ENCODE results near the gene RANBP3L.

The RANBP3L gene

GRCh38 chr5:36270876-36271575, 30.7 kb downstream of the RANBP3L start:
- H3K27me3 ChIP-seq (ENCODE audit: insufficient read depth, insufficient read length): no peaks in the 10 kb centered on the region
- TF ChIP-seq SUZ12 (IDR thresholded peaks at IDR 0.05; ENCODE audit: extremely low read depth, insufficient read depth, insufficient read length) (no peak), ZNF274 (IDR thresholded peaks at IDR 0.05; ENCODE audit: low read depth, low read length) (no peak), YY1 (IDR thresholded peaks at IDR 0.05; ENCODE audit: insufficient read depth, insufficient read length) (no peak)

GRCh38 chr5:36270175-36270574, 31.5 kb downstream of the RANBP3L start:
- Histone ChIP-seq H3K4me1 (ENCODE audit: insufficient read depth, insufficient read length) (no peaks in the 10 kb centered on the region), H3K36me3 (ENCODE audit: insufficient read depth, insufficient read length, low read length) (no peaks in the 10 kb centered on the region), H3K9me3 (ENCODE audit: insufficient read depth, low read length) (no peaks in the 10 kb centered on the region), H3K4me3 (ENCODE audit: insufficient read length, low read depth) (no peak overlapping the region), H3K27me3 (ENCODE audit: insufficient read depth, insufficient read length) (no peaks in the 10 kb centered on the region), H3K9ac (ENCODE audit: insufficient read length, low read depth) (no peak overlapping the region)
- DNase-seq (ENCODE audit: low read depth, low spot score): no peak
- TF ChIP-seq ZNF274 (IDR thresholded peaks at IDR 0.05; ENCODE audit: low read depth, low read length): no peak
- no peak for TF ChIP-seq YY1 (IDR thresholded peaks at IDR 0.05; ENCODE audit: insufficient read depth, insufficient read length)
- TF ChIP-seq SUZ12 (IDR thresholded peaks at IDR 0.05; ENCODE audit: extremely low read depth, insufficient read depth, insufficient read length): no peak

More at GRCh38 chr5:36270876-36271575, 30.7 kb downstream of the RANBP3L start:
- H3K9ac ChIP-seq (ENCODE audit: insufficient read length, low read depth): no peak overlapping the region
- no peaks in the 10 kb centered on the region for H3K4me1 ChIP-seq (ENCODE audit: insufficient read depth, insufficient read length)
- H3K36me3 ChIP-seq (ENCODE audit: insufficient read depth, insufficient read length, low read length): no peaks in the 10 kb centered on the region
- no peaks in the 10 kb centered on the region for H3K9me3 ChIP-seq (ENCODE audit: insufficient read depth, low read length)
- no peak for DNase-seq (ENCODE audit: low read depth, low spot score)
- no peak overlapping the region for H3K4me3 ChIP-seq (ENCODE audit: insufficient read length, low read depth)

GRCh38 chr5:36269478-36269877, 32.2 kb downstream of the RANBP3L start:
- TF ChIP-seq ZNF274 (IDR thresholded peaks at IDR 0.05; ENCODE audit: low read depth, low read length): no peak
- TF ChIP-seq YY1 (IDR thresholded peaks at IDR 0.05; ENCODE audit: insufficient read depth, insufficient read length): no peak
- no peak for TF ChIP-seq SUZ12 (IDR thresholded peaks at IDR 0.05; ENCODE audit: extremely low read depth, insufficient read depth, insufficient read length)
- Histone ChIP-seq H3K9me3 (ENCODE audit: insufficient read depth, low read length) (no peaks in the 10 kb centered on the region), H3K9ac (ENCODE audit: insufficient read length, low read depth) (no peak overlapping the region), H3K4me3 (ENCODE audit: insufficient read length, low read depth) (no peak overlapping the region), H3K4me1 (ENCODE audit: insufficient read depth, insufficient read length) (no peaks in the 10 kb centered on the region), H3K36me3 (ENCODE audit: insufficient read depth, insufficient read length, low read length) (no peaks in the 10 kb centered on the region), H3K27me3 (ENCODE audit: insufficient read depth, insufficient read length) (no peaks in the 10 kb centered on the region)
- DNase-seq (ENCODE audit: low read depth, low spot score): no peak

- no peaks in the 10 kb centered on the region for H3K36me3 ChIP-seq (ENCODE audit: insufficient read depth, insufficient read length, low read length)
- no peak overlapping the region for H3K9ac ChIP-seq (ENCODE audit: insufficient read length, low read depth)
- no peak for DNase-seq (ENCODE audit: low read depth, low spot score)
- no peak overlapping the region for H3K4me3 ChIP-seq (ENCODE audit: insufficient read length, low read depth)
- no peaks in the 10 kb centered on the region for H3K9me3 ChIP-seq (ENCODE audit: insufficient read depth, low read length)
- H3K4me1 ChIP-seq (ENCODE audit: insufficient read depth, insufficient read length): no peaks in the 10 kb centered on the region
- TF ChIP-seq ZNF274 (IDR thresholded peaks at IDR 0.05; ENCODE audit: low read depth, low read length) (no peak), SUZ12 (IDR thresholded peaks at IDR 0.05; ENCODE audit: extremely low read depth, insufficient read depth, insufficient read length) (no peak), YY1 (IDR thresholded peaks at IDR 0.05; ENCODE audit: insufficient read depth, insufficient read length) (no peak)
- H3K27me3 ChIP-seq (ENCODE audit: insufficient read depth, insufficient read length): no peaks in the 10 kb centered on the region
Measured at GRCh38 chr5:36267905-36268304, 33.8 kb downstream of the RANBP3L start.

GRCh38 chr5:36264202-36264760, 37.4 kb downstream of the RANBP3L start:
- Histone ChIP-seq H3K36me3 (ENCODE audit: insufficient read depth, insufficient read length, low read length) (no peaks in the 10 kb centered on the region), H3K4me1 (ENCODE audit: insufficient read depth, insufficient read length) (no peaks in the 10 kb centered on the region), H3K4me3 (ENCODE audit: insufficient read length, low read depth) (no peak overlapping the region), H3K9me3 (ENCODE audit: insufficient read depth, low read length) (no peaks in the 10 kb centered on the region), H3K27me3 (ENCODE audit: insufficient read depth, insufficient read length) (no peaks in the 10 kb centered on the region), H3K9ac (ENCODE audit: insufficient read length, low read depth) (no peak overlapping the region)
- no peak for DNase-seq (ENCODE audit: low read depth, low spot score)
- no peak for TF ChIP-seq YY1 (IDR thresholded peaks at IDR 0.05; ENCODE audit: insufficient read depth, insufficient read length)
- TF ChIP-seq ZNF274 (IDR thresholded peaks at IDR 0.05; ENCODE audit: low read depth, low read length): no peak
- TF ChIP-seq SUZ12 (IDR thresholded peaks at IDR 0.05; ENCODE audit: extremely low read depth, insufficient read depth, insufficient read length): no peak

- Histone ChIP-seq H3K9me3 (ENCODE audit: insufficient read depth, low read length) (no peaks in the 10 kb centered on the region), H3K27me3 (ENCODE audit: insufficient read depth, insufficient read length) (no peaks in the 10 kb centered on the region), H3K4me3 (ENCODE audit: insufficient read length, low read depth) (no peak overlapping the region), H3K9ac (ENCODE audit: insufficient read length, low read depth) (no peak overlapping the region), H3K4me1 (ENCODE audit: insufficient read depth, insufficient read length) (no peaks in the 10 kb centered on the region), H3K36me3 (ENCODE audit: insufficient read depth, insufficient read length, low read length) (no peaks in the 10 kb centered on the region)
- TF ChIP-seq YY1 (IDR thresholded peaks at IDR 0.05; ENCODE audit: insufficient read depth, insufficient read length) (no peak), ZNF274 (IDR thresholded peaks at IDR 0.05; ENCODE audit: low read depth, low read length) (no peak), SUZ12 (IDR thresholded peaks at IDR 0.05; ENCODE audit: extremely low read depth, insufficient read depth, insufficient read length) (no peak)
- no peak for DNase-seq (ENCODE audit: low read depth, low spot score)
Measured at GRCh38 chr5:36261186-36261585, 40.5 kb downstream of the RANBP3L start.

- Histone ChIP-seq H3K9ac (ENCODE audit: insufficient read length, low read depth) (no peak overlapping the region), H3K4me1 (ENCODE audit: insufficient read depth, insufficient read length) (no peaks in the 10 kb centered on the region), H3K36me3 (ENCODE audit: insufficient read depth, insufficient read length, low read length) (no peaks in the 10 kb centered on the region), H3K9me3 (ENCODE audit: insufficient read depth, low read length) (no peaks in the 10 kb centered on the region; the same call in 1 of the 2 replicates), H3K27me3 (ENCODE audit: insufficient read depth, insufficient read length) (no peaks in the 10 kb centered on the region), H3K4me3 (ENCODE audit: insufficient read length, low read depth) (no peak overlapping the region)
- TF ChIP-seq SUZ12 (IDR thresholded peaks at IDR 0.05; ENCODE audit: extremely low read depth, insufficient read depth, insufficient read length) (no peak), YY1 (IDR thresholded peaks at IDR 0.05; ENCODE audit: insufficient read depth, insufficient read length) (no peak), ZNF274 (IDR thresholded peaks at IDR 0.05; ENCODE audit: low read depth, low read length) (no peak)
- DNase-seq (ENCODE audit: low read depth, low spot score): no peak
Measured at GRCh38 chr5:36253575-36253974, 48.1 kb downstream of the RANBP3L start.
